WTC11 (cell line): ENCODE data around the gene HMX1. TPM values are rescaled to one million over a fixed set of nuclear protein-coding genes. Genes with fewer than 3 reads are reported as not detected.
A peak's percentile ranks its signal among the peaks of the same experiment; 100 is the strongest.

Experiments
- CBFB ChIP-seq: sonication (generic); formaldehyde crosslinking; IDR thresholded peaks from 2 replicates; pipeline ENCODE4 v1.8.1; 2022; ENCODE audit warnings: mild to moderate bottlenecking, low read depth, missing genetic modification reagents
- CREB1 ChIP-seq: sonication (generic); formaldehyde crosslinking; IDR thresholded peaks from 2 replicates; pipeline ENCODE4 v1.8.0; 2023; ENCODE audit warnings: mild to moderate bottlenecking, missing genetic modification reagents
- CREM ChIP-seq: sonication (generic); formaldehyde crosslinking; IDR thresholded peaks from 2 replicates; pipeline ENCODE4 v1.8.1; 2022; ENCODE audit warnings: mild to moderate bottlenecking, missing genetic modification reagents, moderate library complexity
- FOXJ3 ChIP-seq: sonication (generic); formaldehyde crosslinking; IDR thresholded peaks from 2 replicates; pipeline ENCODE4 v1.9.0; 2021; ENCODE audit warnings: missing genetic modification reagents, mild to moderate bottlenecking, borderline replicate concordance
- FOXK1 ChIP-seq: sonication (generic); formaldehyde crosslinking; IDR thresholded peaks from 2 replicates; pipeline ENCODE4 v1.8.0; 2022; ENCODE audit warnings: mild to moderate bottlenecking, moderate library complexity, missing genetic modification reagents
- GRHL2 ChIP-seq: fragments of 250-450 bp; sonication (Bioruptor Pico); IDR thresholded peaks from 2 replicates; pipeline ENCODE4 v1.8.0; 2022; ENCODE audit warnings: mild to moderate bottlenecking, moderate library complexity; ENCODE audit not compliant: insufficient replicate concordance, severe bottlenecking
- JUN ChIP-seq: sonication (generic); formaldehyde crosslinking; IDR thresholded peaks from 2 replicates; pipeline ENCODE4 v1.8.0; 2023; ENCODE audit warnings: mild to moderate bottlenecking, missing genetic modification reagents
- KAT7 ChIP-seq: sonication (generic); formaldehyde crosslinking; IDR thresholded peaks from 2 replicates; pipeline ENCODE4 v1.8.1; 2023; ENCODE audit warnings: missing genetic modification reagents, mild to moderate bottlenecking, borderline replicate concordance
- MXD4 ChIP-seq: fragments of 250-450 bp; sonication (Bioruptor Pico); IDR thresholded peaks from 2 replicates; pipeline ENCODE4 v1.8.0; 2021; ENCODE audit warnings: mild to moderate bottlenecking, moderate library complexity, borderline replicate concordance
- MYBL2 ChIP-seq: sonication (generic); formaldehyde crosslinking; IDR thresholded peaks from 2 replicates; pipeline ENCODE4 v1.8.1; 2023; ENCODE audit warnings: mild to moderate bottlenecking, moderate library complexity, missing genetic modification reagents
- NFE2L1 ChIP-seq: sonication (generic); formaldehyde crosslinking; IDR thresholded peaks from 2 replicates; pipeline ENCODE4 v1.8.1; 2023; ENCODE audit warnings: missing genetic modification reagents
- RORB ChIP-seq: fragments of 250-450 bp; sonication (Bioruptor Pico); IDR thresholded peaks from 2 replicates; pipeline ENCODE4 v1.9.0; 2021; ENCODE audit warnings: mild to moderate bottlenecking
- SMAD4 ChIP-seq: sonication (generic); formaldehyde crosslinking; IDR thresholded peaks from 2 replicates; pipeline ENCODE4 v1.8.0; 2022; ENCODE audit warnings: mild to moderate bottlenecking, missing genetic modification reagents
- TCF7 ChIP-seq: sonication (generic); formaldehyde crosslinking; IDR thresholded peaks from 2 replicates; pipeline ENCODE4 v1.8.0; 2022; ENCODE audit warnings: mild to moderate bottlenecking, low read depth, missing genetic modification reagents, moderate library complexity
- TEAD1 ChIP-seq: sonication (generic); formaldehyde crosslinking; IDR thresholded peaks from 2 replicates; pipeline ENCODE4 v1.8.0; 2022; ENCODE audit warnings: mild to moderate bottlenecking, missing genetic modification reagents
- TEAD4 ChIP-seq: sonication (generic); formaldehyde crosslinking; IDR thresholded peaks from 2 replicates; pipeline ENCODE4 v1.8.0; 2022; ENCODE audit warnings: mild to moderate bottlenecking, missing genetic modification reagents
- TP53 ChIP-seq: sonication (generic); formaldehyde crosslinking; IDR thresholded peaks from 2 replicates; pipeline ENCODE4 v1.8.1; 2023; ENCODE audit warnings: mild to moderate bottlenecking, missing genetic modification reagents
- ZBTB21 ChIP-seq: sonication (generic); formaldehyde crosslinking; IDR thresholded peaks from 2 replicates; pipeline ENCODE4 v1.8.1; 2023; ENCODE audit warnings: mild to moderate bottlenecking, missing genetic modification reagents, borderline replicate concordance
- ZNF121 ChIP-seq: sonication (generic); formaldehyde crosslinking; IDR thresholded peaks from 2 replicates; pipeline ENCODE4 v1.8.0; 2023; ENCODE audit warnings: missing genetic modification reagents
- ZNF138 ChIP-seq: sonication (generic); formaldehyde crosslinking; conservative IDR thresholded peaks from 2 replicates; pipeline ENCODE4 v1.8.1; 2022; ENCODE audit warnings: mild to moderate bottlenecking, moderate library complexity, missing genetic modification reagents
- ZNF219 ChIP-seq: sonication (generic); formaldehyde crosslinking; IDR thresholded peaks from 2 replicates; pipeline ENCODE4 v1.8.0; 2023; ENCODE audit warnings: missing genetic modification reagents, mild to moderate bottlenecking, borderline replicate concordance
- total RNA-seq: library from RNA; stranded (reverse); gene quantifications from 3 replicates; pipeline ENCODE4 v1.2.3, GENCODE V29; 2021
- TF ChIP-seq, protein P1 (sequence below): sonication (generic); formaldehyde crosslinking; IDR thresholded peaks from 2 replicates; pipeline ENCODE4 v1.8.1; 2023; ENCODE audit warnings: mild to moderate bottlenecking, missing genetic modification reagents
- TF ChIP-seq, protein P2 (sequence below): sonication (generic); formaldehyde crosslinking; IDR thresholded peaks from 2 replicates; pipeline ENCODE4 v1.8.1; 2023; ENCODE audit warnings: mild to moderate bottlenecking, missing genetic modification reagents
- TF ChIP-seq, protein P3 (sequence below): fragments of 250-450 bp; sonication (Bioruptor Pico); IDR thresholded peaks from 2 replicates; pipeline ENCODE4 v1.8.0; 2021; ENCODE audit warnings: mild to moderate bottlenecking
- TF ChIP-seq, protein P4 (sequence below): sonication (generic); formaldehyde crosslinking; IDR thresholded peaks from 2 replicates; pipeline ENCODE4 v1.8.1; 2022; ENCODE audit warnings: mild to moderate bottlenecking, missing genetic modification reagents, moderate library complexity, borderline replicate concordance
- TF ChIP-seq, protein P5 (sequence below): sonication (generic); formaldehyde crosslinking; IDR thresholded peaks from 2 replicates; pipeline ENCODE4 v1.8.0; 2022; ENCODE audit warnings: mild to moderate bottlenecking, missing genetic modification reagents
- TF ChIP-seq, protein P6 (sequence below): fragments of 250-450 bp; sonication (Bioruptor Pico); IDR thresholded peaks from 2 replicates; pipeline ENCODE4 v1.9.0; 2021; ENCODE audit warnings: mild to moderate bottlenecking
- TF ChIP-seq, protein P7 (sequence below): sonication (generic); formaldehyde crosslinking; IDR thresholded peaks from 2 replicates; pipeline ENCODE4 v1.8.1; 2023; ENCODE audit warnings: mild to moderate bottlenecking, missing genetic modification reagents, moderate library complexity
- TF ChIP-seq, protein P8 (sequence below): sonication (generic); formaldehyde crosslinking; IDR thresholded peaks from 2 replicates; pipeline ENCODE4 v1.8.1; 2023; ENCODE audit warnings: mild to moderate bottlenecking, missing genetic modification reagents, moderate library complexity

The HMX1 gene
- total RNA-seq, 1 experiment from 2014 or later, result 10.0 TPM

DNA sequence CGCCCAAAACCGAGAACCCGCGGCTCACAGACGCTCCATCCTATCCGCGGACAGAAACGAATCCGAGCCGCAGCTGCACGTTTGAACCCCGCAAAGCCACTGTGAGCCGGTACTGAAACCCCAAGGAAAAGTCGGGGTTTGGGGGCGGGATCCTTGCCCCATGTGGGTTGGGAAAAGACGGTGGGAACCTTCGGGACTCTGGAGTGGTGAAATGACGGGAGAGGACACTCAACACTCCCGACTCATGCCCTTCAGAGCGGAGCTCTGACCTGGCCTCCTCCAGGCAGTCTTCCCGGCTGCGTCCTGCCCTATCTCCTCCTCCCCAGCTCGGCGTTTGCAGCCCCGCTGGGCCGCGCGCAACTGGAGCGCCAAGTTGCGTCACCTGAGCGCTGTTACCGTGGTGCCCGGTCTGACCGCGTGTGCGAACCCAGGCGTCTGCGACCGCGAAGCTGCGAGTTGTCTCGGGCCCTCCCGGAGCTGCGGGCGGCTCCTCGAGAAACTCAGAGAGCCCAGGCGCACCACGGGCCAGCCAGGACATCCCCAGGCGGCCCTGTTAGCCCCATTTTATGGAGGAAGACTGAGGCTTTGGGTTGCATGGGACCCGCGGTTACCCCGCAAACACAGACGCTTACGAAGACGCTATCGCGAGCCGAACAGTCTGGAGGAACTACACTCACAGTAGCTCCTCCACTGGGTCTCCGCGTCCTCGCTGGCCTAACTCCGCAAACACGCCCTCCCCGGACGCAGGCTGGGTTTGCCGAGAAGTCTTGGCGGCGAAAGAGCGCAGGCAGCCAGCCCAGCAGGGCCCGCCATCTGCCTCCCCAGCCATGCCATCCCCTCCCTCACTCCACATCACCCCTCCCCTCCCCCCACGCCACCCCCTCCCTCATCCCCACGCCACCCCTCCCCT, 20.3 kb upstream of the HMX1 start (continued):
- TF ChIP-seq, protein P1, sequence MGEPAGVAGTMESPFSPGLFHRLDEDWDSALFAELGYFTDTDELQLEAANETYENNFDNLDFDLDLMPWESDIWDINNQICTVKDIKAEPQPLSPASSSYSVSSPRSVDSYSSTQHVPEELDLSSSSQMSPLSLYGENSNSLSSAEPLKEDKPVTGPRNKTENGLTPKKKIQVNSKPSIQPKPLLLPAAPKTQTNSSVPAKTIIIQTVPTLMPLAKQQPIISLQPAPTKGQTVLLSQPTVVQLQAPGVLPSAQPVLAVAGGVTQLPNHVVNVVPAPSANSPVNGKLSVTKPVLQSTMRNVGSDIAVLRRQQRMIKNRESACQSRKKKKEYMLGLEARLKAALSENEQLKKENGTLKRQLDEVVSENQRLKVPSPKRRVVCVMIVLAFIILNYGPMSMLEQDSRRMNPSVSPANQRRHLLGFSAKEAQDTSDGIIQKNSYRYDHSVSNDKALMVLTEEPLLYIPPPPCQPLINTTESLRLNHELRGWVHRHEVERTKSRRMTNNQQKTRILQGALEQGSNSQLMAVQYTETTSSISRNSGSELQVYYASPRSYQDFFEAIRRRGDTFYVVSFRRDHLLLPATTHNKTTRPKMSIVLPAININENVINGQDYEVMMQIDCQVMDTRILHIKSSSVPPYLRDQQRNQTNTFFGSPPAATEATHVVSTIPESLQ (CRISPR knock-in tag), result no peak
- no peak for TF ChIP-seq ZBTB21
- TF ChIP-seq FOXJ3 (CRISPR knock-in tag), result no peak
- no peak; the same call in 1 of the 2 replicates for TF ChIP-seq JUN (CRISPR knock-in tag)
- TF ChIP-seq FOXK1 (CRISPR knock-in tag), result 0 out of 2 replicates have a peak, but pooled peaks have one; percentile 44
- TF ChIP-seq MYBL2, result no peak
- TF ChIP-seq GRHL2 (CRISPR knock-in tag), result no peak
- TF ChIP-seq ZNF121 (CRISPR knock-in tag), result no peak
- no peak for TF ChIP-seq CBFB
- TF ChIP-seq, protein P2, sequence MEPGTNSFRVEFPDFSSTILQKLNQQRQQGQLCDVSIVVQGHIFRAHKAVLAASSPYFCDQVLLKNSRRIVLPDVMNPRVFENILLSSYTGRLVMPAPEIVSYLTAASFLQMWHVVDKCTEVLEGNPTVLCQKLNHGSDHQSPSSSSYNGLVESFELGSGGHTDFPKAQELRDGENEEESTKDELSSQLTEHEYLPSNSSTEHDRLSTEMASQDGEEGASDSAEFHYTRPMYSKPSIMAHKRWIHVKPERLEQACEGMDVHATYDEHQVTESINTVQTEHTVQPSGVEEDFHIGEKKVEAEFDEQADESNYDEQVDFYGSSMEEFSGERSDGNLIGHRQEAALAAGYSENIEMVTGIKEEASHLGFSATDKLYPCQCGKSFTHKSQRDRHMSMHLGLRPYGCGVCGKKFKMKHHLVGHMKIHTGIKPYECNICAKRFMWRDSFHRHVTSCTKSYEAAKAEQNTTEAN (CRISPR knock-in tag), result no peak
- no peak for TF ChIP-seq ZNF138
- TF ChIP-seq ZNF219 (CRISPR knock-in tag), result 0 out of 2 replicates have a peak, but pooled peaks have one; percentile 69
- TF ChIP-seq TEAD4, result no peak
- TF ChIP-seq TP53 (CRISPR knock-in tag), result peak; percentile 72; the same call in 1 of the 2 replicates
- no peak for TF ChIP-seq TCF7 (CRISPR knock-in tag)
- peak; percentile 61; the same call in 1 of the 2 replicates for TF ChIP-seq SMAD4 (CRISPR knock-in tag)
- TF ChIP-seq, protein P3, sequence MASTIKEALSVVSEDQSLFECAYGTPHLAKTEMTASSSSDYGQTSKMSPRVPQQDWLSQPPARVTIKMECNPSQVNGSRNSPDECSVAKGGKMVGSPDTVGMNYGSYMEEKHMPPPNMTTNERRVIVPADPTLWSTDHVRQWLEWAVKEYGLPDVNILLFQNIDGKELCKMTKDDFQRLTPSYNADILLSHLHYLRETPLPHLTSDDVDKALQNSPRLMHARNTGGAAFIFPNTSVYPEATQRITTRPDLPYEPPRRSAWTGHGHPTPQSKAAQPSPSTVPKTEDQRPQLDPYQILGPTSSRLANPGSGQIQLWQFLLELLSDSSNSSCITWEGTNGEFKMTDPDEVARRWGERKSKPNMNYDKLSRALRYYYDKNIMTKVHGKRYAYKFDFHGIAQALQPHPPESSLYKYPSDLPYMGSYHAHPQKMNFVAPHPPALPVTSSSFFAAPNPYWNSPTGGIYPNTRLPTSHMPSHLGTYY (CRISPR knock-in tag), result no peak
- TF ChIP-seq, protein P4, sequence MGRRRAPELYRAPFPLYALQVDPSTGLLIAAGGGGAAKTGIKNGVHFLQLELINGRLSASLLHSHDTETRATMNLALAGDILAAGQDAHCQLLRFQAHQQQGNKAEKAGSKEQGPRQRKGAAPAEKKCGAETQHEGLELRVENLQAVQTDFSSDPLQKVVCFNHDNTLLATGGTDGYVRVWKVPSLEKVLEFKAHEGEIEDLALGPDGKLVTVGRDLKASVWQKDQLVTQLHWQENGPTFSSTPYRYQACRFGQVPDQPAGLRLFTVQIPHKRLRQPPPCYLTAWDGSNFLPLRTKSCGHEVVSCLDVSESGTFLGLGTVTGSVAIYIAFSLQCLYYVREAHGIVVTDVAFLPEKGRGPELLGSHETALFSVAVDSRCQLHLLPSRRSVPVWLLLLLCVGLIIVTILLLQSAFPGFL (CRISPR knock-in tag), result no peak
- TF ChIP-seq, protein P5, sequence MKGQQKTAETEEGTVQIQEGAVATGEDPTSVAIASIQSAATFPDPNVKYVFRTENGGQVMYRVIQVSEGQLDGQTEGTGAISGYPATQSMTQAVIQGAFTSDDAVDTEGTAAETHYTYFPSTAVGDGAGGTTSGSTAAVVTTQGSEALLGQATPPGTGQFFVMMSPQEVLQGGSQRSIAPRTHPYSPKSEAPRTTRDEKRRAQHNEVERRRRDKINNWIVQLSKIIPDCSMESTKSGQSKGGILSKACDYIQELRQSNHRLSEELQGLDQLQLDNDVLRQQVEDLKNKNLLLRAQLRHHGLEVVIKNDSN (CRISPR knock-in tag), result peak; percentile 68
- TF ChIP-seq MXD4, result no peak
- TF ChIP-seq, protein P6, sequence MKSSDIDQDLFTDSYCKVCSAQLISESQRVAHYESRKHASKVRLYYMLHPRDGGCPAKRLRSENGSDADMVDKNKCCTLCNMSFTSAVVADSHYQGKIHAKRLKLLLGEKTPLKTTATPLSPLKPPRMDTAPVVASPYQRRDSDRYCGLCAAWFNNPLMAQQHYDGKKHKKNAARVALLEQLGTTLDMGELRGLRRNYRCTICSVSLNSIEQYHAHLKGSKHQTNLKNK (CRISPR knock-in tag), result no peak
- TF ChIP-seq, protein P7, sequence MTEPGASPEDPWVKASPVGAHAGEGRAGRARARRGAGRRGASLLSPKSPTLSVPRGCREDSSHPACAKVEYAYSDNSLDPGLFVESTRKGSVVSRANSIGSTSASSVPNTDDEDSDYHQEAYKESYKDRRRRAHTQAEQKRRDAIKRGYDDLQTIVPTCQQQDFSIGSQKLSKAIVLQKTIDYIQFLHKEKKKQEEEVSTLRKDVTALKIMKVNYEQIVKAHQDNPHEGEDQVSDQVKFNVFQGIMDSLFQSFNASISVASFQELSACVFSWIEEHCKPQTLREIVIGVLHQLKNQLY (CRISPR knock-in tag), result no peak
- TF ChIP-seq CREB1, result 0 out of 2 replicates have a peak, but pooled peaks have one; percentile 34
- TF ChIP-seq TEAD1 (CRISPR knock-in tag), result no peak
- TF ChIP-seq, protein P8, sequence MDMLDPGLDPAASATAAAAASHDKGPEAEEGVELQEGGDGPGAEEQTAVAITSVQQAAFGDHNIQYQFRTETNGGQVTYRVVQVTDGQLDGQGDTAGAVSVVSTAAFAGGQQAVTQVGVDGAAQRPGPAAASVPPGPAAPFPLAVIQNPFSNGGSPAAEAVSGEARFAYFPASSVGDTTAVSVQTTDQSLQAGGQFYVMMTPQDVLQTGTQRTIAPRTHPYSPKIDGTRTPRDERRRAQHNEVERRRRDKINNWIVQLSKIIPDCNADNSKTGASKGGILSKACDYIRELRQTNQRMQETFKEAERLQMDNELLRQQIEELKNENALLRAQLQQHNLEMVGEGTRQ (CRISPR knock-in tag), result 0 out of 2 replicates have a peak, but pooled peaks have one; percentile 16
- no peak for TF ChIP-seq CREM
- no peak for TF ChIP-seq RORB (CRISPR knock-in tag)
- no peak for TF ChIP-seq KAT7
- TF ChIP-seq NFE2L1 (CRISPR knock-in tag), result no peak
